HG03565 (cell line): ENCODE data around the gene RASSF7.
"Not testable (repeated sequence)": the region's sequence is repeated elsewhere in the genome, so short reads cannot be mapped to it uniquely, and the experiment has no call there.

Experiments used
- ATAC-seq: cut with Tn5 transposase; IDR thresholded peaks from one replicate; pipeline ENCODE4 v1.9.1; 2021; ENCODE audit warnings: mild to moderate bottlenecking, moderate library complexity; ENCODE audit not compliant: unreplicated experiment

The RASSF7 gene

GRCh38 chr11:563812-564578, 3.2 kb downstream of the RASSF7 start:
- no peak for ATAC-seq

GRCh38 chr11:565921-566509, 5.2 kb downstream of the RASSF7 start:
- no peak for ATAC-seq

- no peak for ATAC-seq
Measured at GRCh38 chr11:567011-567628, 6.3 kb downstream of the RASSF7 start.

GRCh38 chr11:567629-568292, 7.0 kb downstream of the RASSF7 start:
- no peak for ATAC-seq

- ATAC-seq = peak; percentile 85
Measured at GRCh38 chr11:568306-569157, 7.8 kb downstream of the RASSF7 start.

- no peak for ATAC-seq
Measured at GRCh38 chr11:569158-569885, 8.6 kb downstream of the RASSF7 start.

GRCh38 chr11:571802-572185, 11.0 kb downstream of the RASSF7 start:
- ATAC-seq = no peak

GRCh38 chr11:573146-573759, 12.5 kb downstream of the RASSF7 start:
- no peak for ATAC-seq

GRCh38 chr11:574031-574570, 13.3 kb downstream of the RASSF7 start:
- not testable (repeated sequence) for ATAC-seq

- no peak for ATAC-seq
Measured at GRCh38 chr11:574632-575312, 14.0 kb downstream of the RASSF7 start.

- ATAC-seq = peak; percentile 26
Measured at GRCh38 chr11:575313-575995, 14.7 kb downstream of the RASSF7 start.

- ATAC-seq = peak; percentile 68
Measured at GRCh38 chr11:575996-576768, 15.4 kb downstream of the RASSF7 start, which contains the start of gene PHRF1. TSS of gene PHRF1 (plus strand) at chr11:576470. CDS start at chr11:581513, 5,043 bp downstream.

GRCh38 chr11:576811-577610, 16.2 kb downstream of the RASSF7 start:
- ATAC-seq = no peak

- no peak for ATAC-seq
Measured at GRCh38 chr11:577611-577894, 16.8 kb downstream of the RASSF7 start.

- no peak for ATAC-seq
Measured at GRCh38 chr11:578276-579035, 17.7 kb downstream of the RASSF7 start.
